HepG2 (cell line): ENCODE data around the gene UACA. TPM values are rescaled to one million over a fixed set of nuclear protein-coding genes. Genes with fewer than 3 reads are reported as not detected.
"Not testable (repeated sequence)": the region's sequence is repeated elsewhere in the genome, so short reads cannot be mapped to it uniquely, and the experiment has no call there.

Experiments
- ATAC-seq: fragments of 200-7000 bp; cut with Tn5 transposase; 3 replicates; pipeline ENCODE4 v1.9.1; 2020; ENCODE audit warnings: mild to moderate bottlenecking, moderate library complexity
- BruUV-seq: library from RNA; stranded (reverse); fragments of 400-500 nt; replicated peaks from 2 replicates; lab custom pipeline; 2021; lab: Mats Ljungman, UMichigan
- CTCF ChIA-PET: fragments of 300-600 bp; formaldehyde crosslinking; extraction: SDS; loops from one replicate; lab custom pipeline; 2021; ENCODE audit warnings: low total read pairs, inconsistent platforms, low intra/inter-chr PET ratio; lab: Yijun Ruan, JAX
- POLR2A ChIA-PET: fragments of 350-600 bp; sonication (Branson Sonifier 250); formaldehyde crosslinking; loops from one replicate; lab custom pipeline; 2020; ENCODE audit warnings: antibody characterized with exemption, inconsistent platforms; lab: Yijun Ruan, JAX
- DNase-seq: peaks from one replicate; pipeline ENCODE4 v3.0.0-alpha.2; 2015; ENCODE audit warnings: low spot score
- FAIRE-seq: peaks from 3 replicates; lab custom pipeline; 2011; peaks lifted over from hg19 to GRCh38; lab: Jason Lieb, UNC
- H2AFZ ChIP-seq: one replicate; pipeline ENCODE4 v1.6.1; 2011; ENCODE audit warnings: low read length, inconsistent platforms
- H3K27ac ChIP-seq: fragments of 300-600 bp; 3 replicates; pipeline ENCODE4 v1.8.0; 2011; ENCODE audit warnings: mixed run types, mild to moderate bottlenecking, mixed read lengths, low read length, inconsistent platforms; ENCODE audit not compliant: insufficient read depth; ENCODE audit errors: extremely low read length
- H3K27me3 ChIP-seq, 2 experiments: fragments of 200-600 bp in 1 of 2; 2 replicates in 1 of 2; 3 replicates in 1 of 2; pipeline versions ENCODE4 v1.6.0 to v1.8.0; 2011; ENCODE audit warnings: low read length in 2 of 2, mild to moderate bottlenecking in 2 of 2, moderate library complexity in 2 of 2, inconsistent platforms in 1 of 2; ENCODE audit not compliant: insufficient read depth in 2 of 2, control insufficient read depth in 1 of 2
- H3K36me3 ChIP-seq, 2 experiments: fragments of 200-600 bp in 1 of 2; replicated peaks in 1 of 2; 2 replicates in 1 of 2; 3 replicates in 1 of 2; pipeline versions ENCODE4 v1.5.1 to v1.8.0; 2011; ENCODE audit warnings: low read length in 2 of 2, inconsistent platforms in 1 of 2; ENCODE audit not compliant: insufficient read depth in 2 of 2, control insufficient read depth in 1 of 2
- H3K4me1 ChIP-seq: 2 replicates; pipeline ENCODE4 v1.5.1; 2012; ENCODE audit warnings: low read length, inconsistent platforms; ENCODE audit not compliant: insufficient read depth
- H3K4me2 ChIP-seq: 2 replicates; pipeline ENCODE4 v1.6.0; 2011; ENCODE audit warnings: low read depth, low read length, inconsistent platforms
- H3K4me3 ChIP-seq, 3 experiments: fragments of 200-600 bp in 1 of 3; sonication (generic), shearing (Covaris generic) in 1 of 3; replicated peaks in 1 of 3; 2 replicates each; pipeline ENCODE4 v1.5.1; 2011 to 2016; ENCODE audit warnings: low read length in 3 of 3, inconsistent platforms in 2 of 3, low read depth in 2 of 3, mild to moderate bottlenecking in 2 of 3, control low read depth in 1 of 3, mixed read lengths in 1 of 3; ENCODE audit not compliant: insufficient read depth in 1 of 3
- H3K79me2 ChIP-seq: one replicate; pipeline ENCODE4 v1.6.1; 2011; ENCODE audit warnings: low read length, inconsistent platforms; ENCODE audit not compliant: insufficient read depth
- H3K9ac ChIP-seq: 2 replicates; pipeline ENCODE4 v1.6.0; 2011; ENCODE audit warnings: mild to moderate bottlenecking, low read depth, low read length, inconsistent platforms; ENCODE audit not compliant: insufficient read depth
- H3K9me3 ChIP-seq: 2 replicates; pipeline ENCODE4 v1.5.1; 2012; ENCODE audit warnings: mild to moderate bottlenecking, low read length
- H4K20me1 ChIP-seq: 2 replicates; pipeline ENCODE4 v1.6.0; 2011; ENCODE audit warnings: inconsistent platforms, mild to moderate bottlenecking, low read length, moderate library complexity; ENCODE audit not compliant: insufficient read depth
- STAT6 ChIP-seq: sonication (generic); formaldehyde crosslinking; IDR thresholded peaks from 2 replicates; pipeline ENCODE4 v1.4.0; 2020; ENCODE audit warnings: missing genetic modification reagents, mild to moderate bottlenecking, borderline replicate concordance
- ZNF564 ChIP-seq: sonication (generic); formaldehyde crosslinking; IDR thresholded peaks from 2 replicates; pipeline ENCODE4 v1.8.1; 2023; ENCODE audit warnings: mild to moderate bottlenecking, missing genetic modification reagents
- ZSCAN25 ChIP-seq: sonication (generic); formaldehyde crosslinking; IDR thresholded peaks from 2 replicates; pipeline ENCODE4 v1.8.0; 2022; ENCODE audit warnings: mild to moderate bottlenecking, missing genetic modification reagents
- WGBS: methylation state at CpG from one replicate; pipeline ENCODE4 v1.1.6; 2017; ENCODE audit warnings: low lambda C conversion rate; 5-methylcytosine and 5-hydroxymethylcytosine counted together
- in situ Hi-C: cut with HindIII; loops from 2 replicates; pipeline ENCODE4 v1.10.0; 2017; ENCODE audit warnings: low pct_unique_long_range_greater_than_20kb; ENCODE audit not compliant: extremely low pct_ligation_motif_present
- intact Hi-C: fragments of 100-400 bp; cut with micrococcal nuclease; formaldehyde crosslinking; loops from one replicate; pipeline ENCODE4 v1.10.0; 2022; ENCODE audit not compliant: unreplicated experiment
- polyA plus RNA-seq, 8 experiments: library from polyadenylated mRNA; depleted of rRNA in 3 of 8; stranded (reverse) in 7 of 8; unstranded in 1 of 8; fragments of >200 nt; fragmentation: Illumina TruSeq in 4 of 8; extraction: Trizol in 4 of 8; gene quantifications; 2 replicates each; pipeline versions ENCODE4 v1.2.1 to v1.2.3, GENCODE V29; 2011 to 2016; ENCODE audit warnings: low read depth in 4 of 8, missing spikeins in 1 of 8, mixed read lengths in 1 of 8; ENCODE audit not compliant: insufficient read depth in 1 of 8
- total RNA-seq, 5 experiments: library from RNA; depleted of rRNA; stranded (reverse); fragments of >200 nt; fragmentation: Illumina TruSeq; extraction: Trizol; gene quantifications; 2 replicates each; pipeline ENCODE4 v1.2.3, GENCODE V29; 2016; ENCODE audit warnings: low read depth in 1 of 5

UACA gene
- total and polyA plus RNA-seq, 2 of the 13 experiments (the other 11 are each of a cell fraction or from before 2014, with no cell fraction given), result 17.8 to 39.2 TPM

GRCh38 chr15:70617076-70617910, 146.1 kb downstream of the UACA start (continued):
- TF ChIP-seq STAT6, result peak; percentile 48; the same call in 1 of the 2 replicates

GRCh38 chr15:70616311-70616756, 147.0 kb downstream of the UACA start:
- H4K20me1 ChIP-seq, H3K4me2 ChIP-seq, H3K36me3 ChIP-seq, H3K9ac ChIP-seq, intact Hi-C loops, BruUV-seq, CTCF ChIA-PET, FAIRE-seq, H2AFZ ChIP-seq, H3K9me3 ChIP-seq, H3K27me3 ChIP-seq, H3K27ac ChIP-seq, H3K79me2 ChIP-seq, ATAC-seq, in situ Hi-C loops, H3K4me3 ChIP-seq, DNase-seq: not testable (repeated sequence)
- POLR2A ChIA-PET, result interaction anchor here (0.6 to 0.9 kb wide), 2 partner anchors 17 to 31 kb away, joined by 3 to 5 read pairs; no protein-coding TSS in a partner anchor
- WGBS, result 55% methylated on average over 2 of the region's 2 CpGs
- TF ChIP-seq ZSCAN25 (CRISPR knock-in tag) (0 out of 2 replicates have a peak, but pooled peaks have one; percentile 8), ZNF564 (0 out of 2 replicates have a peak, but pooled peaks have one; percentile 3)
- H3K4me1 ChIP-seq, result peaks cover 36% of the 10 kb centered on the region
